WTC11 (cell line): ENCODE data around the gene OCA2.

Source experiments
- NFYB ChIP-seq: sonication (generic); formaldehyde crosslinking; conservative IDR thresholded peaks from 2 replicates; pipeline ENCODE4 v1.8.0; 2022; ENCODE audit warnings: low read depth, missing genetic modification reagents
- TP53 ChIP-seq: sonication (generic); formaldehyde crosslinking; IDR thresholded peaks from 2 replicates; pipeline ENCODE4 v1.8.1; 2023; ENCODE audit warnings: mild to moderate bottlenecking, missing genetic modification reagents
- ZNF121 ChIP-seq: sonication (generic); formaldehyde crosslinking; IDR thresholded peaks from 2 replicates; pipeline ENCODE4 v1.8.0; 2023; ENCODE audit warnings: missing genetic modification reagents
- TF ChIP-seq, protein P1 (sequence below): sonication (generic); formaldehyde crosslinking; IDR thresholded peaks from 2 replicates; pipeline ENCODE4 v1.8.0; 2022; ENCODE audit warnings: mild to moderate bottlenecking, missing genetic modification reagents
- TF ChIP-seq, protein P2 (sequence below): fragments of 200-600 bp; IDR thresholded peaks from 2 replicates; pipeline ENCODE4 v1.8.0; 2022; ENCODE audit warnings: antibody characterized with exemption
- TF ChIP-seq, protein P3 (sequence below): sonication (generic); formaldehyde crosslinking; conservative IDR thresholded peaks from 2 replicates; pipeline ENCODE4 v1.8.1; 2023; ENCODE audit warnings: mild to moderate bottlenecking, low read depth, missing genetic modification reagents, moderate library complexity
- TF ChIP-seq, protein P4 (sequence below): sonication (generic); formaldehyde crosslinking; IDR thresholded peaks from 2 replicates; pipeline ENCODE4 v1.8.1; 2023; ENCODE audit warnings: mild to moderate bottlenecking, missing genetic modification reagents, moderate library complexity

DNA sequence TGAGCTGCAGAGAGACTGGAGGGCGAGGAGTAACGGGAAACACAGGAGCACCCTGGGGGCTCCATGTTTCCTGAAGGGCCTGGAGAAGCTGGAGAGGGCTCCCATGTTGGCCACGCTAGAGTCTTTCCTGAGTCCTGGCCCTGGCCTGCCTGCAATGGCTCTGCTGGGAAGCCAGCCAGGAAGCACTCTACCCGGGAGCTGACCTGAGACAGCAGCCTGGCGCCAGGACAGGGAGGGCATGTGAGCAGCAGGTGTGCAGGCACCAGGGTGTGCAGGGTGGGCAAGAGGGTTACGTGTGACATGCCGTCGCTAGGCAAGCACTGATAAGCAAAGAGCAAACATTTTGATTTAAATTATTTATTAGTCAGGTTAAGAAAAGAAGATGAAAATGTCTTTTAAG lies 301.4 kb downstream of the OCA2 start:
- TF ChIP-seq TP53 (CRISPR knock-in tag) (no peak), NFYB (no peak), ZNF121 (CRISPR knock-in tag) (no peak)
- TF ChIP-seq, protein P1, sequence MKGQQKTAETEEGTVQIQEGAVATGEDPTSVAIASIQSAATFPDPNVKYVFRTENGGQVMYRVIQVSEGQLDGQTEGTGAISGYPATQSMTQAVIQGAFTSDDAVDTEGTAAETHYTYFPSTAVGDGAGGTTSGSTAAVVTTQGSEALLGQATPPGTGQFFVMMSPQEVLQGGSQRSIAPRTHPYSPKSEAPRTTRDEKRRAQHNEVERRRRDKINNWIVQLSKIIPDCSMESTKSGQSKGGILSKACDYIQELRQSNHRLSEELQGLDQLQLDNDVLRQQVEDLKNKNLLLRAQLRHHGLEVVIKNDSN (CRISPR knock-in tag) = no peak
- TF ChIP-seq, protein P2, sequence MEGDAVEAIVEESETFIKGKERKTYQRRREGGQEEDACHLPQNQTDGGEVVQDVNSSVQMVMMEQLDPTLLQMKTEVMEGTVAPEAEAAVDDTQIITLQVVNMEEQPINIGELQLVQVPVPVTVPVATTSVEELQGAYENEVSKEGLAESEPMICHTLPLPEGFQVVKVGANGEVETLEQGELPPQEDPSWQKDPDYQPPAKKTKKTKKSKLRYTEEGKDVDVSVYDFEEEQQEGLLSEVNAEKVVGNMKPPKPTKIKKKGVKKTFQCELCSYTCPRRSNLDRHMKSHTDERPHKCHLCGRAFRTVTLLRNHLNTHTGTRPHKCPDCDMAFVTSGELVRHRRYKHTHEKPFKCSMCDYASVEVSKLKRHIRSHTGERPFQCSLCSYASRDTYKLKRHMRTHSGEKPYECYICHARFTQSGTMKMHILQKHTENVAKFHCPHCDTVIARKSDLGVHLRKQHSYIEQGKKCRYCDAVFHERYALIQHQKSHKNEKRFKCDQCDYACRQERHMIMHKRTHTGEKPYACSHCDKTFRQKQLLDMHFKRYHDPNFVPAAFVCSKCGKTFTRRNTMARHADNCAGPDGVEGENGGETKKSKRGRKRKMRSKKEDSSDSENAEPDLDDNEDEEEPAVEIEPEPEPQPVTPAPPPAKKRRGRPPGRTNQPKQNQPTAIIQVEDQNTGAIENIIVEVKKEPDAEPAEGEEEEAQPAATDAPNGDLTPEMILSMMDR = no peak
- TF ChIP-seq, protein P3, sequence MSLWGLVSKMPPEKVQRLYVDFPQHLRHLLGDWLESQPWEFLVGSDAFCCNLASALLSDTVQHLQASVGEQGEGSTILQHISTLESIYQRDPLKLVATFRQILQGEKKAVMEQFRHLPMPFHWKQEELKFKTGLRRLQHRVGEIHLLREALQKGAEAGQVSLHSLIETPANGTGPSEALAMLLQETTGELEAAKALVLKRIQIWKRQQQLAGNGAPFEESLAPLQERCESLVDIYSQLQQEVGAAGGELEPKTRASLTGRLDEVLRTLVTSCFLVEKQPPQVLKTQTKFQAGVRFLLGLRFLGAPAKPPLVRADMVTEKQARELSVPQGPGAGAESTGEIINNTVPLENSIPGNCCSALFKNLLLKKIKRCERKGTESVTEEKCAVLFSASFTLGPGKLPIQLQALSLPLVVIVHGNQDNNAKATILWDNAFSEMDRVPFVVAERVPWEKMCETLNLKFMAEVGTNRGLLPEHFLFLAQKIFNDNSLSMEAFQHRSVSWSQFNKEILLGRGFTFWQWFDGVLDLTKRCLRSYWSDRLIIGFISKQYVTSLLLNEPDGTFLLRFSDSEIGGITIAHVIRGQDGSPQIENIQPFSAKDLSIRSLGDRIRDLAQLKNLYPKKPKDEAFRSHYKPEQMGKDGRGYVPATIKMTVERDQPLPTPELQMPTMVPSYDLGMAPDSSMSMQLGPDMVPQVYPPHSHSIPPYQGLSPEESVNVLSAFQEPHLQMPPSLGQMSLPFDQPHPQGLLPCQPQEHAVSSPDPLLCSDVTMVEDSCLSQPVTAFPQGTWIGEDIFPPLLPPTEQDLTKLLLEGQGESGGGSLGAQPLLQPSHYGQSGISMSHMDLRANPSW (CRISPR knock-in tag) = no peak
- TF ChIP-seq, protein P4, sequence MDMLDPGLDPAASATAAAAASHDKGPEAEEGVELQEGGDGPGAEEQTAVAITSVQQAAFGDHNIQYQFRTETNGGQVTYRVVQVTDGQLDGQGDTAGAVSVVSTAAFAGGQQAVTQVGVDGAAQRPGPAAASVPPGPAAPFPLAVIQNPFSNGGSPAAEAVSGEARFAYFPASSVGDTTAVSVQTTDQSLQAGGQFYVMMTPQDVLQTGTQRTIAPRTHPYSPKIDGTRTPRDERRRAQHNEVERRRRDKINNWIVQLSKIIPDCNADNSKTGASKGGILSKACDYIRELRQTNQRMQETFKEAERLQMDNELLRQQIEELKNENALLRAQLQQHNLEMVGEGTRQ = no peak
